Right lobe of liver (tissue), 4 donors: ENCODE data around the gene CCNF.

ENCODE experiments used
- CTCF ChIP-seq, 4 donors: fragments of 200-600 bp in 3 of 4; fragments of 450-650 bp in 1 of 4; IDR thresholded peaks; one replicate each; pipeline versions ENCODE4 v1.5.1 to v1.8.0; 2016 to 2022; ENCODE audit warnings: antibody characterized with exemption in 4 of 4, mild to moderate bottlenecking in 2 of 4
- POLR2A ChIP-seq: fragments of 450-650 bp; IDR thresholded peaks from one replicate; pipeline ENCODE4 v1.6.1; 2017; ENCODE audit warnings: antibody characterized with exemption, mild to moderate bottlenecking
- donor health status: DM: no; HTN: no; CAD: no.
- donor health status: DM: no; HTN: no; CAD: no.
- donor health status: DM: no; HTN: yes; CAD: no.

DNA sequence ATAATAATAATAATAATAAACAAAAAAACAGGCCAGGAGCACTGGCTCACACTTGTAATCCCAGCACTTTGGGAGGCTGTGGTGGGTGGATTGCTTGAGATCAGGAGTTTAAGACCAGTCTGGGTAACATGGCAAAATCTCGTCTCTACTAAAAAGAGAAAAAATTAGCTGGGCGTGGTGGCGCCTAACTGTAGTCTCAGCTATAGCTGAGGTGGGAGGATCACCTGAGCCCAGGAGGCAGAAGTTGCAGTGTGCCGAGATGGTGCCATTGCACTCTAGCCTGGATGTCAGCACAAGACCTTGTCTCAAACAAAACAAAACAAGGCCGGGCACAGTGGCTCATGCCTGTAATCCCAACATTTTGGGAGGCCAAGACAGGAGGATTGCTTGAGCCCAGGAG lies 65.8 kb downstream of the CCNF start:
- TF ChIP-seq CTCF (IDR thresholded peaks at IDR 0.05) (no peak), POLR2A (no peak)
